KG1 (cell line): Measurements from ENCODE around the gene ITGAX.

ENCODE experiments used
- DNase-seq: peaks from one replicate; lab custom pipeline; 2025; lab: John Stamatoyannopoulos, UW

The ITGAX gene

DNA sequence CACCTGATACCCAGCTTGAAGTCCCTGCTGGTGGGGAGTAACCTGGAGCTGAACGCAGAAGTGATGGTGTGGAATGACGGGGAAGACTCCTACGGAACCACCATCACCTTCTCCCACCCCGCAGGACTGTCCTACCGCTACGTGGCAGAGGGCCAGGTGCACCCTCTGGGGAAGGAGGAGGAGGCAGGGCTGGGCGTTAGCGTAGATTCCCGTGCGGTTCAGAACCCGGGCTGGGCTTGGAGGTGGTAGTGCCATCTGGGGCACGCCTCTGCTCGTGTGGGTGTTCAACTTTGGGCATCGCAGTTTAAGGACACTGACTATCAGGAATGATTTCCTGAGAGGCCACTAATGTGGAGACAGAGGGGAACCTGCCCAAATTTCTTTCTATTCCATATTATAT, 18.3 kb downstream of the ITGAX start:
- no peak for DNase-seq

DNA sequence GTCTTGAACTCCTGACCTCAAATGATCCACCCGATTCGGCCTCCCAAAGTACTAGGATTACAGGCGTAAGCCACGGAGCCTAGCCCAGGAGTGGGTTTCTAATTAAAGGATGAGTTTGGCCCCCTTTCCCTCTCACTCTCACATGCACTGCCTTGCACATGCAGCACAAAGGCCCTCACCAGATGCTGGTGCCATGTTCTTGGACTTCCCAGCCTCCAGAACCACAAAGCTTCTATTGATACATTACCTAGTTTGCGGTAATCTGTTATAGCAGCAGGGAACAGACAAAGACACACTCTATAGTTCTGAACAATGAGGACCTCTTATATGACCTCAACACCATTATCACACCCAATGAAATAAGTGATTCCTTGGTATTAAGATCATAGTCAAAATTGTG, 20.3 kb downstream of the ITGAX start:
- DNase-seq, result no peak

DNA sequence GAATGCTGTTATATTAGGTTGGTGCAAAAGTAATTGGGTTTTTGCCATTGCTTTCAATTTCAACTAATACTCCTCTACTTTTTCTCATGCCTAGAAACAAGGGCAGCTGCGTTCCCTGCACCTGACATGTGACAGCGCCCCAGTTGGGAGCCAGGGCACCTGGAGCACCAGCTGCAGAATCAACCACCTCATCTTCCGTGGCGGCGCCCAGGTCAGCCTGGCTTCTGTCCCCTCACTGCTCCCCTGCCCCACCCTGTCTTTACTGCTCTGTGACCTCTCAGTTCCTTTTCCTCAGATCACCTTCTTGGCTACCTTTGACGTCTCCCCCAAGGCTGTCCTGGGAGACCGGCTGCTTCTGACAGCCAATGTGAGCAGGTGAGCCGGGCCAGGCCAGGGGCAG, 21.7 kb downstream of the ITGAX start:
- no peak for DNase-seq

DNA sequence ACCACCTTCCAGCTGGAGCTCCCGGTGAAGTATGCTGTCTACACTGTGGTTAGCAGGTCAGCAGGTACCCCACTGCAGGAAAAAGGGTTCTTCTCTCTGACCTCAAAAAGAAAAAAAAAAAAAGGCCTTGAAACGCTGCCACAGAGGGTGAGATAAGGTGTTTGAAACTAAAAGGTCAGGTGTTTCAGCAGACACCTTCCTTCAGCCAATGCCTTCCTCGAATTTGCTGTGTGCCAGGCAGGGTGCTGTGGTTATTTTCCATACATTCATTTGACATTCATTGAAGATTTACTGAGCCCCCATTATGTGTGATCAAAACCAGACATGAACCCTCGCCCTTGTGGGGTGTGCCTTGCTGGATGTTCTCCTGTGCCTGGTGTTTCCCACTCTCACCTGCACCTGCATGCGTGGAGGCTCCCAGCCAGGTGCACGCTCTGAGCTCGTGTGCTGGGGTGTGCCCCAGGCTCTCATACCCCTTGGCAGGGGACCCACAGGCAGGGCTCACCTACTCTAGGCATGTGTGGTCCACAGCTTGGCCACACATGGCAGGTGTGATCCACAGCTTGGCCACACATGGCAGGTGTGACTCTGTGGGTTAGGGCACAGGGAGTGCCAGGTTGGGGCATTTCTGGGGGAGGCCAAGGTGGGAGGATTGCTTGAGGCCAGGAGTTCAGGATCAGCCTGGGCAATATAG, 22.4 kb downstream of the ITGAX start:
- DNase-seq, result no peak

DNA sequence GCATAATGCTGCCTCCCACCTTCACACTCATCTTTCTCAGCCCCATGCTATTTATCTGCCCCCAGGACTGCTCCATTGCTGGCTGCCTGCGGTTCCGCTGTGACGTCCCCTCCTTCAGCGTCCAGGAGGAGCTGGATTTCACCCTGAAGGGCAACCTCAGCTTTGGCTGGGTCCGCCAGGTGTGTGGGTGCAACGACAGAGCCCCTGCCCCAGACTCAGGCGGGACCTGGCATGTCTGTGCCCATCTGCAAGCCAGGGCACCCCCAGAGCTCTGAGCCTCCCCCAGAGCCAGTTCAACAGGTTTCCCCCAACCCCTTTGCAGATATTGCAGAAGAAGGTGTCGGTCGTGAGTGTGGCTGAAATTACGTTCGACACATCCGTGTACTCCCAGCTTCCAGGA, 25.2 kb downstream of the ITGAX start:
- DNase-seq, result no peak

DNA sequence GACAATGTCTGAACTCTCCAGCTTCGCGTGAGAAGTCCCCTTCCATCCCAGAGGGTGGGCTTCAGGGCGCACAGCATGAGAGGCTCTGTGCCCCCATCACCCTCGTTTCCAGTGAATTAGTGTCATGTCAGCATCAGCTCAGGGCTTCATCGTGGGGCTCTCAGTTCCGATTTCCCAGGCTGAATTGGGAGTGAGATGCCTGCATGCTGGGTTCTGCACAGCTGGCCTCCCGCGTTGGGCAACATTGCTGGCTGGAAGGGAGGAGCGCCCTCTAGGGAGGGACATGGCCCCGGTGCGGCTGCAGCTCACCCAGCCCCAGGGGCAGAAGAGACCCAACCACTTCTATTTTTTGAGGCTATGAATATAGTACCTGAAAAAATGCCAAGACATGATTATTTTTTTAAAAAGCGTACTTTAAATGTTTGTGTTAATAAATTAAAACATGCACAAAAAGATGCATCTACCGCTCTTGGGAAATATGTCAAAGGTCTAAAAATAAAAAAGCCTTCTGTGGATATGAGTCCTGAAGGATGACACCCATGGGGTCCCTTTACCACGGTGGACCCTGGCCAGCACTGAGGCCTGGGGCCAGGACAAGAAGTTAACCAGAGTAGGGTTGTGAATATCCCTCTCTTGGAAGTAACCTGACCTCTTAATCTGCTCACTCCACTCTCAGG, 27.6 kb downstream of the ITGAX start:
- DNase-seq, result peak; percentile 44

DNA sequence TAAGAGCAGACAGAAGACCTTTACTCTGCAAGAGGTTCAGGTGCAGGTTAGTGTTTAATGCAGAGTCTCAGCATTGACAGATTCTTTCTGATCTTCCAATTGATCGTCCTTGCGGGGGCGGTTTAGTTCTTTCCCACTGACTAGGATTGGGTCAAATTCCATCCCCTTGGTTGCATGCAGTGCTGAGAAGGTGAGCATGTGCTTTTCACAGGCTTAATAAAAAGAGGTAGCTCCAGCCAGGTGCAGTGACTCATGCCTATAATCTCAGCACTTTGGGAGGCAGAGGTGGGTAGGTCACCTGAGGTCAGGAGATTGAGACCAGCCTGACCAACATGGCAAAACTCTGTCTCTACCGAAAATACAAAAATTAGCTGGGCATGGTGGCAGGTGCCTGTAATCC, 30.7 kb downstream of the ITGAX start:
- DNase-seq, result no peak

DNA sequence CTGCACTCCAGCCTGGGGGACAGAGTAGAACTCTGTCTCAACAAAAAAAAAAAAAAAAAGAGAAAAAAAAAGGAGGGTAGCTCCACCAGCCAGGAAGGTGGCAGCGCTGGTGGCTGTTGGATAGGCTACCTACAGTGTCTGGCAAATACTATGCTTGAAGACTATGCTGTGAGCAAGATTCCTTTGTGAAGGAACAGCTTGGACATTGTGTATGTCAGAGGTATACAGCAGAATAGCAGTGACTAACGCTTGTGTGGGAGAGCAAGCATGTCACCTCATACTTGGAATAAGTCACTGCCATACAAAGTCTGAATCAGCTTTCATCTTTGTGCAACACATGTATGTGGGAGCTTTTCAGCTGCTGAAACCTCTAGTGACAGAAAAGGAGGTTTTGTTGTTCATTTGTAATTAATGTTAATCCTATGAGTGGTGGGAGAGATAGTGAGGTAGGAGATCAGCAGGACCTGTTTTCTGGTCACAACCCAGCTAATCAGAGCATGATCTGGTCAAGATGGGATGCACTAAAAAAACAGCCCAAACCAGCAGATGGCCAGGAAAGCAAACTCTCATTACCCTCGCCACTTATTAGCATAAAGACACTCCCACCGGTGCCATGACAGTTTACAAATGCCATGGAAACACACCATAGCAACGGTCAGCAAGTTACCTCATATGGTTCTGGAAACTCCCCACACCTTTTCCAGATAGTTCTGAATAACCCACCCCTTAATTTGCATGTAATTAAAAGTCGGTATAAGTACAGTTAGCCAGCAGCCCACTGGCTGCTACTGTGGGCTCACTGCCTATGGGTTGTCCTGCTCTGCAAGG, 31.4 kb downstream of the ITGAX start:
- DNase-seq, result no peak

DNA sequence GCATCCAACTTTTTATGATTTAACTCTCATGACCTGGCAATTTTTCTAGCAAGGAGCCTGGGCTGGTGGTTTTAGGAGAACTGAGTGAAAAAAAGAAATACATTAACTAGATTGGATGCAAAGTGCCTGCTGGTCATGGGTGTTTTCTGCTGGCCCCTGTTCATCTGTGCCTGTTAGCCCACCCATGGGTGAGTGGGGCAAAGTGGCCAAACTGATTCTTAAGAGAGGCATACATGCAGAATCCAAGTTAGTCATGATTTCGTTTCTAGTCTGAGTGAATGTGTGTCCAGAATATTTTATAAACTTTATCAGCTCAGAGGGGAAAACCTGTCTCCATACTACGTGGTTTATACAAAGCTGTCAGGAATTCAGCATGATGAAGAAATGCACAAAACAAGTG, 33.6 kb downstream of the ITGAX start:
- no peak for DNase-seq

DNA sequence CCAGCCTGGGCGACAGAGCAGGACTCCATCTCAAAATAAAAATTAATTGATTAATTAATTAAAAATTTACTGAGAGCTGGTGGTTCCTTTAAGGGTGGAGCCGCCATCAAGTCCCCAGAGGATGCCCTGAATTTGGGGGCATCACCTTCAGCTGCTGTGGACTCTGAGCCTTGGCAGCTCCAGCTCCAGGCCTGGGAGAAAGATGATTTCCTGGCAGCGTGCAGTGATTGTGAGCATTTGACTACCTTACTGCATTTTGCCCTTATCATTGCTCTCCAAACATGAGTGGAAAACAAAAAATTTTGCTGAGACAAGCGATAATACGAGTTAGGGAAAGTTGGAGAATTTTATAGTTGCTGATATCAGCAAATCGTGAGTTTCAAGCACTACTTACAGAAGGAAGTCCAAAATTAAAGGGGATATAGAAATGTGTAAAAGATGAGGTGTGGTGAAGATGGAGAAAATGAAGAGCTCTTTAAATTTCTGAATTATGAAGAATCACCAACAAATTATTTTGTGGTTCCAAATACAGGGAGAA, 35.6 kb downstream of the ITGAX start:
- no peak for DNase-seq

DNA sequence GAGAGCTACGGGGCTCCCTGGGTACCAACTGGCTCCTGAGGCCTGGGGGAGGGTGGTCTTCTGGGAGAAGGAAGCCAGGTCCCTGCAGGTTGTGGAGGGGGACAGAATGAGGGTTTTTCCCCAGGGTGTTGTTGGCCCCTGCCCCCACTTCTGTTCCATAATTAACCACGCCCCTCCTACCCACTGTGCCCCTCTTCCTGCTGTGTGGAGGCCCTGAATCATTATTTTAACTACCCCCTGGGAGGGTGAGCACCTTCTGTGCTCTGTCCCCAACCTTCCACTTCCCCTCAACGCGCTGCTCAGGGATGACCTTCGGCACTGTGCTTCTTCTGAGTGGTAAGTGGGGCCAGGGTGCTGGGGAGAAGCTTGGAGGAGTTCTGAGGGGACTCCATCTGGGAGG, 38.1 kb downstream of the ITGAX start, which contains the start of gene ITGAD:
TSS of gene ITGAD (plus strand) at position 280 of the 400 bp plus-strand sequence. CDS start at position 306, 26 bp downstream.
- no peak for DNase-seq

DNA sequence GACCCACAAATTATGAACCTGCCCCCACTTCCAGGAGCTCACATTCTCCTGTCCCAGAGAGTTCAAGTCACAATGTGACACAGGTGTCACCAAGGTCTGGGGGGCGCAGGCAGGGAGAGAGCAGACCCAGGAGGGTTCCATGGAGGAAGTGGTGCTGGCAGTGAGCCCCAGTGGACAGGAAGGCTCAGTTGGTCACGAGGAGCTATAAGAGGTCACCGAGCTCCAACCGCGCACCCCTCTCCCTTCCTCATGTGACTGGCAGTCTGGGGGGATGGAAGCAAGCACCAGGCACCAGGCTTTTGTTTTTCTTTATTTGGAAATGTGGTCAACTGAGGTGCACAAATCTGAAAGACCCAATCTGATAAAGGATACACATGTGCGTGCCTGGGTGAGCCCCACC, 40.7 kb downstream of the ITGAX start:
- no peak for DNase-seq

DNA sequence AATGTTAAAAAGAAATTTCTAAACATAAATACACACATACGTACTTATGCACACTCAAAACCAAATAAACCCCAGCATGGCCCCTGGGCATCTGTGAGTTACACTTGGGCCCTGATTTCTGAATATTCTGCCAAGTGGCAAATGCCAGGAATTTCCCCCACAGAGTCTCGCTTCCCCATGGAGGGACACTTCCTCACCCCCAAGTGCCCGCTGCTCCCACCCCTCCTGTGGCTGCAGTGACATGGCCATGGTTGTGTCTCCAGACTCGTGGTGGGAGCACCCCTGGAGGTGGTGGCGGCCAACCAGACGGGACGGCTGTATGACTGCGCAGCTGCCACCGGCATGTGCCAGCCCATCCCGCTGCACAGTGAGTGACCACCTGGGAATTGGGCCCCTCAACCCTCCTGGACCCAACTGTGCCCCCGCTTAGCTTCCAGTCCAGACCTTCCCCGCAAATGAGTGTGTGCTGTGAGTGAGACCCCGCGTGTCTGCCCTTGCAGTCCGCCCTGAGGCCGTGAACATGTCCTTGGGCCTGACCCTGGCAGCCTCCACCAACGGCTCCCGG, 42.2 kb downstream of the ITGAX start:
- DNase-seq, result no peak

DNA sequence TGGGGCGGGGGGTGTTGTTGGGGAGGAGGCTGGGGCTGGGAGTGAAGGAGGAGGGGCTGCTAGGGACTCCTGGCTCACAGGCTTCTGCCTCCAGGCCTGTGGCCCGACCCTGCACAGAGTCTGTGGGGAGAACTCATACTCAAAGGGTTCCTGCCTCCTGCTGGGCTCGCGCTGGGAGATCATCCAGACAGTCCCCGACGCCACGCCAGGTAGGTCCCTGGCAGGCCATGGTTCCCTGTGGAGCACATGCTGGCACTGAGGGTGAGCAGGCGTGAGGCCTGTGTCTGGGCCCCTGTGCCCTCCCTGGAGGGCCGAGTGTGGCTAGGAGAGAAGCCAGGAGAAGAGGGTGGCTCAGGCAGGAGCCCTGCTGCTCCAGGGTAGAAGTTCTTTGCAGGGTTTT, 42.7 kb downstream of the ITGAX start:
- no peak for DNase-seq

DNA sequence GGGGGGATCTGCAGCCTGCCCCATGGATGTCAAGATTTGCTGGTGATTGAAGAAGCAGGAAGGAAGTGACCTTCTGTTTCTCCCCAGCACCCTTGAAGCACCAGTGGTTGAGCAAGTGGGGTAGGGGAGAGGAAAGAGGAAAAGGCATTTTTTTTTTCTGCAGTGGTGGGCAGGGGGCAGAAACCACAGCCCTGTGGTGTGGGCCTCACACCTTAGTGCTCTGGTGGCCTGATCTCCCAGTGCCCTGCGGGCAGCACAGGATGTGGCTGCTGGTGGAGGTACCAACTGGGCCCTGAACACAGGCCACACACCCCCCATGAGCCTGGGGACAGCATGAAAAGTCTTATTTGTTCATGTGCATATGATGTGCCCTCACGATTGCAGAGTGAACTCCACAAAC, 45.2 kb downstream of the ITGAX start:
- peak; percentile 55 for DNase-seq

DNA sequence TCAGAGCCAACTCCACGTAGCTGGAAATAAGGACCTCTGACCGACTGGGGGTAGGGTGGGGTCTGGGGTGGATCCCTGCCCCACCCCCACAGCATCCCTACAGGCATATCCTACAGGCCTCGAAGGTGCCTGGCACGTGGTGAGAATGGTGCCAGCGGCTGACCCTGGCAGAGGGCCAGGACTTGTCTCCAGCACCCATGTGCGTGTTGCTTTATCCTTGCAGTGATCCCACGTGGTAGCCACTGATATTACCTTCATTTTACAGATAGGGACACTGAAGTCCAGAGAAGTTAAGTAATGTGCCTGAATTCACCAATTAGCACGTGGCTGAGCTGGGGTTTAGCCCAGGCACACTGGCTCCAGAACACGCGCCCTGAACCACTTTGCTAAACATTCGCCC, 46.5 kb downstream of the ITGAX start:
- DNase-seq, result no peak

DNA sequence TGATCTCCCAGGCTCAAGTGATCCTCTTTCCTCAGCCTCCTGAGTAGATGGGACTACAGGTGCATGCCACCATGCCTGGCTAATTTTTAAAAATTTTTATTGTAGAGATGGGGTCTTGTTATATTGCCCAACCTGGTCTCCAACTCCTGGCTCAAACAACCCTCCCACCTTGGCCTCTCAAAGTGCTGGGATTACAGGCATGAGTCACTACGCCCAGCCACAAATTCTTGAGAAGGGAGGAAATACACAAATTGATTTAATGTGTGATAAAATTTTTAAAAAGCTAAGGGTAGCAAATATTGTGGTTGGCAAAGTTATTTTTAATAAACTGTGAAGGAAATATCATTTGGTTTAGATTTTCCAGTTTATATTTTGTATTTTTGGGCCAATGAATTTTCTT, 47.7 kb downstream of the ITGAX start:
- no peak for DNase-seq

DNA sequence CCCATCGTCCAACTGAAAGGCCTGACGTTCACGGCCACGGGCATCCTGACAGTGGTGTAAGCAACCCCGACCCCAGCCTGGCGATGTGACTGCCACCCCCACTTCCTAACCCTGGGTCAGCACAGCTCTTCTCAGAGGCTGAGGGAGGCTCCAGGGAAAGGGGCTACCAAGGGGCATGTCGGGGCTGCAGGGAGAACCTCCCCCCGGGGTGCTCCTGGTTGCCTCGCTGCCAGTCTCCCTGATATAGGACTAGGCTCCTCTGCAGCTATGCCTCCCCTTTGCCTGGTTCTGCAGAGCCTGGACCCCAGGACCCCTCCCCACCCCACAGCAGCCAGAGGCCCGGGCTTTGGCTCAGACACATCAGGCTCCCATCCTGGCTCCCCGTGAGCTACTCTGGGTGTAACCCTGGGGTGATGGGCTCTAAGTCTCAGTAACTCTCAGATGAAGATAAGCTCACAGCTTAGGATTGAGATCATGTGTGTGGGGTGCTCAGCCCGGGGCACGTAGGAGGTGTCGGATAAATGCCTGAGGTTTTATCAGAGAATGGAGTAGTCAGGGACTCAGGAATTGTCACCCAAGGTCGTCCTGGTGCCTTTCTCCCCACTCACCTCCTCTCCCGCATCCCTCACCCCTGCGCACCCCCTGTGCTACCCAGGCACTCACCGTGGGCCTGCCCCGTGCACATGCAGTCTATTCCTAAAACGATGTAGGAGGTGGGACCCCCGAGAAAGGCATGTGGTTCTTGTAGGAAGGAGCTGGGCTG, 48.8 kb downstream of the ITGAX start:
- no peak for DNase-seq

DNA sequence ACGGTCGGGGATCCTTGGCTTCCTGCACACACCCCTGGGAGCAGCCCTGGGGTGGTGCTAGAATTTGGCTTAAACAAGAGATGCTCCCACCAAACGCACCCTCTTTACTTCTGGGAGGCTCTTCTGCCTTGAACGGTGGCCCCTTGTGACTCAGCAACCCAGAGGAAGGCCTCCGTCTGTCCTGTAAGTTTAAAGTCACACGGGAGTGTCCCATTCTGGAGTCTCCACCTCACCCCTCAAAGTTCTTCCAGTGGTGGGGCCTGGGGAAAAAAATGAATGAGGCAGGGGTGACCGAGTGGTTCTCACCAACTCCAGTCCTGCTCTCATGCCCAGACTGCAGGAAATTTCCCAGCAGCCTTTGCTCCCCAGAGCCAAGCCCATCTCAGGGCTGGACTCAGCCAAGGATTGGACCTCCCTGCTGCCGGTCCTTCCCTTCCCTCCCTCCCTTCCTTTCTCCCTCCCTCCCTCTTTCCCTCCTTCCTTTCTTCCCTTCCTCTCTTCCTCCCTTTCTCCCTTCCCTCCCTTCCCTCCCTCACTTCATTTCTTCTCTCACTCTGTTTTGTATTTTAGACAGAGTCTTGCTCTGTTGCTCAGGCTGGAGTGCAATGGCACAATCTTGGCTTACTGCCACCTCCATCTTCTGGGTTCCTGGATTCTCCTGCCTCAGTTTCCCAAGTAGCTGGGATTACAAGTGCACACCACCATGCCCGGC, 49.5 kb downstream of the ITGAX start:
- DNase-seq, result no peak

DNA sequence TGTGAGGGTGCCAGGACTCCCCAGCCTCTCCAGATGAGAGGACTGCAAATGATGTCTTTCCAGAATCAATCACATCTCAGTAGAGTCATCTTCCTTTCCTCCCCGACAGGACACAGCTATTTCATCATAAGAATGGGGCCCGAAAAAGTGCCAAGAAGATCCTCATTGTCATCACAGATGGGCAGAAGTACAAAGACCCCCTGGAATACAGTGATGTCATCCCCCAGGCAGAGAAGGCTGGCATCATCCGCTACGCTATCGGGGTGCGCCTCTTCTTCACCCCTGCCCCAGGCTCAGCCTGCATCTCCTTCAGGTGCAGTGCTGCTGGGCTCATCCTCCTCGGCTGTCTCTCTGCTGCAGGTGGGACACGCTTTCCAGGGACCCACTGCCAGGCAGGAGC, 52.4 kb downstream of the ITGAX start:
- DNase-seq, result no peak

DNA sequence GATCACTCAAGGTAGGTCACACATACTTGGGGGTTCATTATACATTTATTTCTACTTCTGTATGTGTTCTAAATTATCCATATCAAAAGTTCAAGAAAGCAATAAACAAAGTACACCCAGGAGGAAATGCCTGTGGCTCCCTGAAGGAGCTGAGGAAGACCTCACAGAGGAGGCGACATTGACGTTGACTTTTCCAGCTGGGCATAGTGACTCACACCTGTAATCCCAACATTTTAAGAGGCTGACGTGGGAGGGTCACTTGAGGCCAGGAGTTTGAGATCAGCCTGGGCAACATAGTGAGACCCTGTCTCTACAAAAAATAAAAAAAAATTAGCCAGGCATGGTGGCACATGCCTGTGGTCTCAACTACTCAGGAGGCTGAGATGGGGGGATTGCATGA, 54.5 kb downstream of the ITGAX start:
- DNase-seq, result no peak
